H9 (cell line): ENCODE results near the gene KLF6. TPM values are rescaled to one million over a fixed set of nuclear protein-coding genes. Genes with fewer than 3 reads are reported as not detected.

Source experiments
- DNase-seq: peaks from one replicate; pipeline ENCODE4 v3.0.0-alpha.2; 2017
- H2AFZ ChIP-seq: one replicate; pipeline ENCODE4 v1.6.1; 2013; ENCODE audit warnings: mild to moderate bottlenecking, low read length, control low read depth, moderate library complexity
- H2AK5ac ChIP-seq: 2 replicates; pipeline ENCODE4 v1.6.1; 2013; ENCODE audit warnings: low read length, control low read depth, mixed read lengths; ENCODE audit not compliant: insufficient read length
- H2BK120ac ChIP-seq: one replicate; pipeline ENCODE4 v1.6.1; 2013; ENCODE audit warnings: low read depth, mild to moderate bottlenecking, low read length, control low read depth, inconsistent platforms; ENCODE audit not compliant: poor library complexity, severe bottlenecking
- H2BK12ac ChIP-seq: 2 replicates; pipeline ENCODE4 v1.6.1; 2013; ENCODE audit warnings: low read length, control low read depth, mixed read lengths, low read depth; ENCODE audit not compliant: insufficient read length
- H2BK15ac ChIP-seq: 2 replicates; pipeline ENCODE4 v1.6.1; 2013; ENCODE audit warnings: low read depth, low read length, control low read depth
- H2BK20ac ChIP-seq: one replicate; pipeline ENCODE4 v1.6.1; 2013; ENCODE audit warnings: low read depth, mild to moderate bottlenecking, low read length, control low read depth, inconsistent platforms; ENCODE audit not compliant: poor library complexity, severe bottlenecking
- H2BK5ac ChIP-seq: 2 replicates; pipeline ENCODE4 v1.6.1; 2013; ENCODE audit warnings: low read length, control low read depth, mixed read lengths; ENCODE audit not compliant: insufficient read length
- H3K14ac ChIP-seq: 2 replicates; pipeline ENCODE4 v1.6.1; 2013; ENCODE audit warnings: low read length, control low read depth; ENCODE audit not compliant: insufficient read depth
- H3K18ac ChIP-seq: 2 replicates; pipeline ENCODE4 v1.6.1; 2013; ENCODE audit warnings: low read depth, mild to moderate bottlenecking, mixed read lengths, low read length, control low read depth; ENCODE audit not compliant: insufficient read length
- H3K23ac ChIP-seq: 2 replicates; pipeline ENCODE4 v1.6.1; 2013; ENCODE audit warnings: low read length, control low read depth, mixed read lengths, low read depth; ENCODE audit not compliant: insufficient read length
- H3K23me2 ChIP-seq: 2 replicates; pipeline ENCODE4 v1.6.1; 2013; ENCODE audit warnings: low read depth, mild to moderate bottlenecking, mixed read lengths, low read length, control low read depth; ENCODE audit not compliant: insufficient read length, poor library complexity, severe bottlenecking
- H3K27ac ChIP-seq: 2 replicates; pipeline ENCODE4 v1.5.1; 2013; ENCODE audit warnings: low read length, control low read depth, mixed read lengths, low read depth; ENCODE audit not compliant: insufficient read length
- H3K27me3 ChIP-seq: 2 replicates; pipeline ENCODE4 v1.6.1; 2013; ENCODE audit warnings: low read length, control low read depth, inconsistent platforms; ENCODE audit not compliant: insufficient read depth
- H3K4ac ChIP-seq: 2 replicates; pipeline ENCODE4 v1.6.1; 2013; ENCODE audit warnings: low read depth, mild to moderate bottlenecking, control low read depth, inconsistent platforms, low read length, moderate library complexity
- H3K4me1 ChIP-seq: 2 replicates; pipeline ENCODE4 v1.6.1; 2013; ENCODE audit warnings: low read length, control low read depth, inconsistent platforms; ENCODE audit not compliant: insufficient read depth
- H3K4me2 ChIP-seq: 2 replicates; pipeline ENCODE4 v1.6.1; 2013; ENCODE audit warnings: low read length, control low read depth, mixed read lengths; ENCODE audit not compliant: insufficient read length, insufficient read depth
- H3K56ac ChIP-seq: 2 replicates; pipeline ENCODE4 v1.6.1; 2013; ENCODE audit warnings: low read depth, mild to moderate bottlenecking, mixed read lengths, low read length, control low read depth; ENCODE audit not compliant: insufficient read length
- H3K79me1 ChIP-seq: 2 replicates; pipeline ENCODE4 v1.6.1; 2013; ENCODE audit warnings: low read depth, mild to moderate bottlenecking, moderate library complexity, low read length, control low read depth, inconsistent platforms; ENCODE audit not compliant: insufficient read depth, poor library complexity, severe bottlenecking
- H3K79me2 ChIP-seq: 2 replicates; pipeline ENCODE4 v1.6.1; 2013; ENCODE audit warnings: low read length, control low read depth, inconsistent platforms; ENCODE audit not compliant: insufficient read depth
- H3K9ac ChIP-seq: 2 replicates; pipeline ENCODE4 v1.6.1; 2013; ENCODE audit warnings: low read length, control low read depth, mixed read lengths; ENCODE audit not compliant: insufficient read length; ENCODE audit errors: extremely low read depth
- H3K9me3 ChIP-seq: one replicate; pipeline ENCODE4 v1.6.1; 2013; ENCODE audit warnings: low read depth, low read length, inconsistent platforms; ENCODE audit not compliant: control insufficient read depth
- H3T11ph ChIP-seq: one replicate; pipeline ENCODE4 v1.6.1; 2013; ENCODE audit warnings: mild to moderate bottlenecking, low read length, control low read depth, inconsistent platforms
- H4K20me1 ChIP-seq: one replicate; pipeline ENCODE4 v1.6.1; 2013; ENCODE audit not compliant: control insufficient read depth, insufficient read length, insufficient read depth
- H4K5ac ChIP-seq: 2 replicates; pipeline ENCODE4 v1.6.1; 2013; ENCODE audit warnings: low read depth, mild to moderate bottlenecking, mixed read lengths, low read length, control low read depth; ENCODE audit not compliant: insufficient read length
- H4K8ac ChIP-seq: replicated peaks from 2 replicates; pipeline ENCODE4 v1.6.1; 2013; ENCODE audit warnings: low read length, control low read depth, mixed read lengths, low read depth; ENCODE audit not compliant: insufficient read length
- H4K91ac ChIP-seq: 2 replicates; pipeline ENCODE4 v1.6.1; 2013; ENCODE audit warnings: low read depth, mild to moderate bottlenecking, moderate library complexity, mixed read lengths, low read length, control low read depth; ENCODE audit not compliant: insufficient read length
- H3K27ac Mint-ChIP-seq, 3 experiments: 2 replicates in 2 of 3; 3 replicates in 1 of 3; pipeline ENCODE4 v1.8.0; 2020 to 2021; ENCODE audit warnings: mixed read lengths in 3 of 3, mild to moderate bottlenecking in 1 of 3, moderate library complexity in 1 of 3
- H3K27me3 Mint-ChIP-seq: 2 replicates; pipeline ENCODE4 v1.8.0; 2021; ENCODE audit warnings: low read depth, mild to moderate bottlenecking, moderate library complexity, mixed read lengths
- H3K36me3 Mint-ChIP-seq, 3 experiments: 2 replicates in 2 of 3; 3 replicates in 1 of 3; pipeline ENCODE4 v1.8.0; 2020 to 2021; ENCODE audit warnings: low read depth in 3 of 3, mixed read lengths in 3 of 3; ENCODE audit not compliant: insufficient read depth in 1 of 3
- H3K4me1 Mint-ChIP-seq, 2 experiments: 2 replicates each; pipeline ENCODE4 v1.8.0; 2020; ENCODE audit warnings: mixed read lengths in 2 of 2
- H3K4me3 Mint-ChIP-seq, 2 experiments: 2 replicates in 1 of 2; 3 replicates in 1 of 2; pipeline ENCODE4 v1.8.0; 2020 to 2021; ENCODE audit warnings: mild to moderate bottlenecking in 2 of 2, mixed read lengths in 2 of 2, moderate library complexity in 1 of 2
- H3K9me3 Mint-ChIP-seq, 2 experiments: 2 replicates in 1 of 2; 3 replicates in 1 of 2; pipeline ENCODE4 v1.8.0; 2020; ENCODE audit warnings: mild to moderate bottlenecking in 2 of 2, mixed read lengths in 2 of 2, moderate library complexity in 1 of 2
- CTCF ChIP-seq: fragments of 200-600 bp; sonication (generic); conservative IDR thresholded peaks from 3 replicates; pipeline ENCODE4 v1.8.0; 2021; ENCODE audit warnings: antibody characterized with exemption, mild to moderate bottlenecking
- WGBS: extraction: QIAGEN DNeasy Blood & Tissue Kit; methylation state at CpG from one replicate; pipeline ENCODE4 v1.1.7; 2013; ENCODE audit warnings: missing lambda C conversion rate, low lambda C conversion rate, mixed read lengths; ENCODE audit not compliant: insufficient read length; ENCODE audit errors: extremely low coverage; 5-methylcytosine and 5-hydroxymethylcytosine counted together
- total RNA-seq: library from RNA; stranded (reverse); gene quantifications from 2 replicates; pipeline ENCODE4 v1.2.1, GENCODE V29; 2021

The KLF6 gene
- total RNA-seq, 1 experiment from 2014 or later: 19.3 TPM

- Histone ChIP-seq H4K20me1 (no peaks in the 10 kb centered on the region), H2BK5ac (no peak overlapping the region), H3K23me2 (no peaks in the 10 kb centered on the region), H3K4ac (no peak overlapping the region), H3K4me2 (no peak overlapping the region), H3K23ac (no peak overlapping the region), H3K14ac (no peak overlapping the region), H3K27ac (no peak overlapping the region), H2BK15ac (no peak overlapping the region), H4K5ac (no peak overlapping the region), H3T11ph (no peak overlapping the region), H3K4me1 (no peaks in the 10 kb centered on the region), H3K27me3 (no peaks in the 10 kb centered on the region), H4K8ac (no peak overlapping the region), H4K91ac (no peak overlapping the region), H2AK5ac (no peak overlapping the region), H3K79me2 (no peaks in the 10 kb centered on the region), H2BK120ac (no peak overlapping the region), H3K56ac (no peak overlapping the region), H2AFZ (no peak overlapping the region), H3K79me1 (no peaks in the 10 kb centered on the region), H3K9me3 (no peaks in the 10 kb centered on the region), H3K18ac (no peak overlapping the region), H3K9ac (no peak overlapping the region), H2BK20ac (no peak overlapping the region), H2BK12ac (no peak overlapping the region)
- no peak overlapping the region for H3K4me3 Mint-ChIP-seq
- TF ChIP-seq CTCF: no peak
- H3K36me3 Mint-ChIP-seq: no peaks in the 10 kb centered on the region
- DNase-seq: peak; percentile 18
- H3K9me3 Mint-ChIP-seq: no peaks in the 10 kb centered on the region
- no peak overlapping the region for H3K27ac Mint-ChIP-seq
- H3K27me3 Mint-ChIP-seq: peaks cover 6% of the 10 kb centered on the region
- no CpG with 5 or more reads among the region's 9 CpGs for WGBS
- H3K4me1 Mint-ChIP-seq: peaks cover 0 to 3% of the 10 kb centered on the region in 2 experiments; a peak in 3 of 4 replicates
Measured at GRCh38 chr10:3754727-3755439, 30.1 kb downstream of the KLF6 start.
